Measurements from ENCODE around the gene OGN. TPM values are rescaled to one million over a fixed set of nuclear protein-coding genes. Genes with fewer than 3 reads are reported as not detected.

Gene OGN
- total and polyA plus RNA-seq, 2 experiments from 2014 or later = 0.35 TPM; not detected in 1

DNA sequence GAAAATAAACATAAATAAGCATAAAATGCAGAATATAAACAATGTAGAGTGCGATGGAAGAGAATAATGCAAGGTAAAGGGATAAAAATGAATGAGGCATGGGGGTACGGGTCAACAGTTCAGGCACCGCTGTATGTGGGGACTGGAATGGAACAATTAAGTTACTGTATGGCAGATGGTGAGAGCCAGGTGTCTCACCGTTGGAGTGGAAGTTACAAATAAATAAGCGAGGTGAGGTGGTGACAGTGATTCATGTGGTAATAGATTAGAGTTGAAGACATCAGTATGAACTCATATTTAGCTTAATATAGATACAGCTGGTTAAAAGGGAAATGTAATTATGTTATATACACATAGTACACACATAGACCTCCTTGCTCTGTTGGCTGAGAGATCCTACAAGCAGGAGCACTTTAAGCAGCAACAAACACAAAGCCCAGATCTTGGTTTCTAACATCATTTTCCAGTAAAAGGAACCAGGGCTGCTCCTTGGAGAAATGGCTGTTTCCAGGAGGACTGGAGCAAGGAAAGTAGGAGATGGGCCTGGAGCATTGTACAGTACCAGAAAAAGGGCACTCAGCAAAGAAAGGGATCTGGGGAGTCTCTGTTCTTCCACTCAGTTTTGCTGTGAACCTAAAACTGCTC, 22.2 kb upstream of the OGN start:
- no peaks in the 10 kb centered on the region for H3K27me3 ChIP-seq
- no peak overlapping the region for H3K27ac ChIP-seq
- no peaks in the 10 kb centered on the region for H3K36me3 ChIP-seq
- TF ChIP-seq, protein P1, sequence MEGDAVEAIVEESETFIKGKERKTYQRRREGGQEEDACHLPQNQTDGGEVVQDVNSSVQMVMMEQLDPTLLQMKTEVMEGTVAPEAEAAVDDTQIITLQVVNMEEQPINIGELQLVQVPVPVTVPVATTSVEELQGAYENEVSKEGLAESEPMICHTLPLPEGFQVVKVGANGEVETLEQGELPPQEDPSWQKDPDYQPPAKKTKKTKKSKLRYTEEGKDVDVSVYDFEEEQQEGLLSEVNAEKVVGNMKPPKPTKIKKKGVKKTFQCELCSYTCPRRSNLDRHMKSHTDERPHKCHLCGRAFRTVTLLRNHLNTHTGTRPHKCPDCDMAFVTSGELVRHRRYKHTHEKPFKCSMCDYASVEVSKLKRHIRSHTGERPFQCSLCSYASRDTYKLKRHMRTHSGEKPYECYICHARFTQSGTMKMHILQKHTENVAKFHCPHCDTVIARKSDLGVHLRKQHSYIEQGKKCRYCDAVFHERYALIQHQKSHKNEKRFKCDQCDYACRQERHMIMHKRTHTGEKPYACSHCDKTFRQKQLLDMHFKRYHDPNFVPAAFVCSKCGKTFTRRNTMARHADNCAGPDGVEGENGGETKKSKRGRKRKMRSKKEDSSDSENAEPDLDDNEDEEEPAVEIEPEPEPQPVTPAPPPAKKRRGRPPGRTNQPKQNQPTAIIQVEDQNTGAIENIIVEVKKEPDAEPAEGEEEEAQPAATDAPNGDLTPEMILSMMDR (IDR thresholded peaks at IDR 0.05; ENCODE audit: low read depth, low read length) = no peak
- H3K9me3 ChIP-seq (ENCODE audit: low read depth) = no peaks in the 10 kb centered on the region
- DNase-seq (ENCODE audit: low read depth in 1 of 2, low spot score in 1 of 2) = no peak
- no peaks in the 10 kb centered on the region for H3K4me1 ChIP-seq (ENCODE audit: low read depth)
- no peak overlapping the region for H3K4me3 ChIP-seq

DNA sequence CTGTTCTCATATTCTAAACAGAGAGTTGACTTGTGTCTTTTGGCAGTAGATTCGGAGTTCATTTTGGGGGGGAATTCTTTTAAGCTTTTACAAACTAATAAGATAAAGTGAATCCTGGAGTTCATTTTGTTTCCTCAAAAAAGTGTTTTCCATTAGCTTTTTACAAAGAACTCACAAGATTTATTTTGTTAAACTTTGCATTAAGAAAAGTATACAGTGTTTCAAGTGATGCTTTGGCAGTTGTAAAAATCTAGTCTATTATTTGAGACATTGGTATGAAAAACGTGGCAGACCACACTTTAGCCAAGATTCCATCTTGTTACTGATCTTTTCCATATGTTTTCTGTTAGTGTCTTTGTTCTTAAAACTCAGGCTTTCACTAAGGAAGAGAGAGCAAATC, 21.1 kb upstream of the OGN start:
- peak in 1 of 2 donors; percentile 58 for DNase-seq (ENCODE audit: low read depth in 1 of 2, low spot score in 1 of 2)
- Histone ChIP-seq H3K4me1 (ENCODE audit: low read depth) (no peaks in the 10 kb centered on the region), H3K27me3 (no peaks in the 10 kb centered on the region), H3K9me3 (ENCODE audit: low read depth) (no peaks in the 10 kb centered on the region), H3K4me3 (no peak overlapping the region), H3K36me3 (no peaks in the 10 kb centered on the region), H3K27ac (no peak overlapping the region)
- TF ChIP-seq, protein P1 (IDR thresholded peaks at IDR 0.05; ENCODE audit: low read depth, low read length) = no peak

DNA sequence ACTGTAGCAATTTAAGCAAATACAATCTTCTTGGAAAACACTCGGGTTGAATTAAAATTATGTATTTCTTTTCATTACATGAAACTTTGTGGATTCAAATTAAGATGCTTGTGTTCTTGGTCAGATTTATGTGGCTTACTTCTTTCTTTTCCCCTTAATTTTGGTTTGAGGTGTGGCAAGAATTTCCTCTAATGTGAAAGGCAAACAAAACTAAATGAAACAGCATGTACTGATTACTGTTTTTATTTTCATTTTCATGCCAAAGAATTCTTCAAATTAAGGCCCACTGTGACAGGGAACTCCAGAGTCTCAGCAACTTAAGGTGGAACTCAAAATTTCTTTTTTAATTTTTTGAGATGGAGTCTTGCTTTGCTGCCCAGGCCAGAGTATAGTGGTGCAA, 20.0 kb upstream of the OGN start, which contains the start of gene OMD:
Gene OMD (minus strand): TSS at position 132 of the 400 bp plus-strand sequence. CDS start 6,913 bp downstream, outside the sequence.
- H3K4me3 ChIP-seq = no peak within 1 kb of the TSS
- no peak within 1 kb of the TSS for H3K27ac ChIP-seq
- H3K36me3 ChIP-seq = no peaks in the 10 kb centered on the region
- no peak for DNase-seq (ENCODE audit: low read depth in 1 of 2, low spot score in 1 of 2)
- TF ChIP-seq, protein P1 (IDR thresholded peaks at IDR 0.05; ENCODE audit: low read depth, low read length) = no peak
- no peaks in the 10 kb centered on the region for H3K27me3 ChIP-seq
- H3K4me1 ChIP-seq (ENCODE audit: low read depth) = no peaks in the 10 kb centered on the region
- H3K9me3 ChIP-seq (ENCODE audit: low read depth) = no peaks in the 10 kb centered on the region

DNA sequence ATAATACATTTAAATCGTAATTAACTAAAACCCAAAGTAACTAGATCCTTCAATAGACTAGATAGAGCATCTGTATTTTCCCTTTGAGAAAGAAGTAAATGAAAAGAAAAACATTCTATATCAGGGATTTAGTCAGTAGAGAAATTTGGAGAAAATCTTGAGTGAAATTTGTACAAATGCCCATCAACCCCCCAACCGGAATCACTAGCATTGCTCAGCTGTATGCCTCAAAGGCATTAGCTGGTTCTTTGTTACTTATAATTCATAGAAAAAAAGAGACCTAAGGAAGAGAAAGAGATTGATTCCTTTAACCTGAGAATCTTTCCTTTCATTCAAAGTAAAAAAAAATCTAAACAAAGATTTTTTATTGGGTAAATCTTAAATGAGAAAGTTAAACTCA, 19.2 kb upstream of the OGN start:
- H3K36me3 ChIP-seq = no peaks in the 10 kb centered on the region
- TF ChIP-seq, protein P1 (IDR thresholded peaks at IDR 0.05; ENCODE audit: low read depth, low read length) = no peak
- H3K27me3 ChIP-seq = no peaks in the 10 kb centered on the region
- no peak overlapping the region for H3K4me3 ChIP-seq
- H3K27ac ChIP-seq = no peak overlapping the region
- no peaks in the 10 kb centered on the region for H3K4me1 ChIP-seq (ENCODE audit: low read depth)
- no peaks in the 10 kb centered on the region for H3K9me3 ChIP-seq (ENCODE audit: low read depth)
- DNase-seq (ENCODE audit: low read depth in 1 of 2, low spot score in 1 of 2) = no peak

DNA sequence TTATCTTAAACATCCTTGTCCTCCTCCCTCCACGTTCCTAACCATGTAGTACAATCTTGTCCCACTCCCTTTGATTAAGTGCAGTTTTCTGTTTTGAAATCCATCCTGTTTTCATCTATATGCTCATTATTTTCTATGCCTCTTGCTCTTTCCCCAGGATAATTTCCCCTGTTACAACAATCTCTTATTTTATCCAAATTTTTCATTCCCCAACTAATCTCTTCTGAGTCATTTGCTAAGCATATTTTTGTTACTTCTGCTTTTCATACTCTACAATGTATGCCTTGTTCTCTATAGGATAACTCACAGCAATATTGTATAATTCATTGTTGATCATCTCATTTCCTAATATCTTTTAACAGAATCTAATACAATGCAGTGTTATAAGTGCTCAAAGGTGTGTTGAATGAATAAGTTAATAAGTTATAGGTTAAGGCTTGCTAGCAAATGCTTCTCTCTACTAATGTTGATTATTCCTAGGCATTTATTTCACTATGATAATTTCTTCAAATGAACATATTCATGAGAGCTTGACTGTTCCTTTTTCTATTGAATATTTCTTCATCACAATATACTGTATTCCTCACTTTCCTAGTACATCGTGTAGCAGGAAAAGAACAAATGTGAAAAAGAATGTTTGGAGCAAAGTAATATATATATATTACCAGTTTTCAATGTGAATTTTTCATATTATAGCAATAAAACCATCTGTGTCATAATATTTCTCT, 18.4 kb upstream of the OGN start:
- no peaks in the 10 kb centered on the region for H3K4me1 ChIP-seq (ENCODE audit: low read depth)
- TF ChIP-seq, protein P1 (IDR thresholded peaks at IDR 0.05; ENCODE audit: low read depth, low read length) = no peak

More for the DNA sequence above, 18.4 kb upstream of the OGN start:
- Histone ChIP-seq H3K36me3 (no peaks in the 10 kb centered on the region), H3K4me3 (no peak overlapping the region), H3K27ac (no peak overlapping the region), H3K27me3 (no peaks in the 10 kb centered on the region), H3K9me3 (ENCODE audit: low read depth) (no peaks in the 10 kb centered on the region)
- DNase-seq (ENCODE audit: low read depth in 1 of 2, low spot score in 1 of 2) = no peak
